Measurements from ENCODE around the gene CALML3. TPM values are rescaled to one million over a fixed set of nuclear protein-coding genes. Genes with fewer than 3 reads are reported as not detected.
A peak's percentile ranks its signal among the peaks of the same experiment; 100 is the strongest.

CALML3 gene
- total RNA-seq, 2 donors from 2014 or later = not detected

GRCh38 chr10:5490032-5490431 lies 34.7 kb upstream of the CALML3 start:
- intact Hi-C loops (cut with DNase I) = no loop called here
- no peak for ATAC-seq
- no peak for DNase-seq

DNA sequence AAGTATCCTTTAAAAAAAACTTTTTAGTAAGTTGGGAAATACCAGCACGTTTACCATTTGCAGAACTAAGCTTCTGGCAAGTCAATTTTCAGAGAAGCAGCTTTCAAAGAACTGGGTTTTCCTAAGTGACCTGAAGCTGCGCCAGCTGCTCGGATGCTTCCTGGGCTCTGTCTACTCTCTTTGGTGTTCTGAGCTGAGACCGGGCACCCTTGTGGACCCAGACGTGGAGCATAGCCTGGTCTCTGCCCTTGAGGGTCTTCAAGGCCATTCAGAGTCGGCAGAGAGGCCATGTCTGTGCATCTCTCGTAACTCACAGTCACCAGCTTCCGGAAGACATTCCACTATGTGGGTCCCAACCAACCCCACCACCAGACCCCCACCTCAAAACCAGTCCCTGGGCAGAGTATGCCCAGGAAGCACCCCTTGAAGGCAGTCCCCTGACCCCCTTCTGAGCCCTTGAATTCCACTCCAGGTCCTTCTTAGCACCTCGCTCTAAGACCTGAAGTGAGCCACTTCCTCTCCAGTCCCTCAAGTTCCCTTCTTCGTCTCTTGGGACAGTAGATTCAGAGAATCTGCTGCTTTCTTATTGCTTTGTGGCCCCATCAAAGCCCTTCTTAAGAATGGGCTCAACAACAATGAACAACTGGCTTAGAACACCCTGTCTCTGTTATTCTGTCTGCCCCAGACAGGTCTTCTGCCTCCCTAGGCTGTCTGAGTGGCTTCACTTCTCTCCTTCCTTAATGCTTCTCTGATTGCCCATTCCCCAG lies 33.9 kb upstream of the CALML3 start:
- ATAC-seq (peak in 1 of 2 donors; percentile 56), DNase-seq (no peak)
- intact Hi-C loops (cut with DNase I) = no loop called here

DNA sequence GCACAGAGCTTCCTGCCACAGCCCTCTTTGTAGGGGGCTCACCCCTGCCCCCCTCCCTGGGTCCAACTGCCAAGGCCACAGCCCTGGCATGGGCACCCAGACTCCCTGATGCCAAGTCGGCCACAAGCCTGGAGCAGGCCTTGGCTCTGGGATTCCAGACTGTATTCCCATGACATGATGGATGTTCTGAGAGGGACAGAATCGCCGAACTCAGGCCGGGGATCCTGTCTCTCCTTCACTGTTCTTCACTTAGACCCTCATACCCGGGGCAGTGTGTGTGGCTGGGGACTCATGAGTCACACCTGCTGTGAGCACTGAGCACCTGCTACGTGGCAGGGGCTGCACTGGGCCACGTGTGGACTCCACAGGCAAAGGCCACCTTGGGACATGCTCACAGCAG lies 33.3 kb upstream of the CALML3 start:
- ATAC-seq (peak in 1 of 2 donors; percentile 75), DNase-seq (no peak)
- intact Hi-C loops (cut with DNase I) = no loop called here

DNA sequence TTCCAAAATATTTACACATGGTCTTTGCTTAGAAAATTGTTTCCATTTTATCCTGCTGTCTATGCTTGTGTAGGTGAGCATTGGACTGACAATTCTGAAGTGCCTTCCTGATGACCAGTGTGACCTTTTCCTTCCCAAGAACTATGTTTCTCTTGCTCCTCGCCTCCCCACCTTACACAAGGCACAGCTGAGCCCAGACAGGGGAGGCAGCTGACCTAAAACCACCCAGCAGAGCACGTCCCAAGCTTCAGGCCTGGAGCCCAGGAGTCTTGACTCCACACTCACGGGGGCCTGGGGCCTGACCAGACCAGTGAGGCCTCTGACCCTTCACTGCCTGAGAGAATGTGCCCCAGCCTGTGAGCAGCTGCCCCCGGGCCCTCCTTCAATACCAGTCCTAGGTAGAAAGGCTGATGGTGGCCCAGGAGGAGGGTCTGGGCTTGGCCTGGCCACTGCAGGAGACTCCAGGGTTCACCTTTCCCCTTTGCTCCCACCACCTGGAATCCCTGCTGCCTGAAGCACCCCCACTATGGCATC lies 32.4 kb upstream of the CALML3 start:
- intact Hi-C loops (cut with DNase I) = no loop called here
- DNase-seq = no peak
- ATAC-seq = no peak

GRCh38 chr10:5492929-5493576 lies 31.7 kb upstream of the CALML3 start:
- intact Hi-C loops (cut with DNase I) = no loop called here
- DNase-seq (no peak), ATAC-seq (no peak)

- intact Hi-C loops (cut with DNase I) = no loop called here
- ATAC-seq = no peak
- no peak for DNase-seq
These were observed 31.1 kb upstream of the CALML3 start for GRCh38 chr10:5493691-5494090.

DNA sequence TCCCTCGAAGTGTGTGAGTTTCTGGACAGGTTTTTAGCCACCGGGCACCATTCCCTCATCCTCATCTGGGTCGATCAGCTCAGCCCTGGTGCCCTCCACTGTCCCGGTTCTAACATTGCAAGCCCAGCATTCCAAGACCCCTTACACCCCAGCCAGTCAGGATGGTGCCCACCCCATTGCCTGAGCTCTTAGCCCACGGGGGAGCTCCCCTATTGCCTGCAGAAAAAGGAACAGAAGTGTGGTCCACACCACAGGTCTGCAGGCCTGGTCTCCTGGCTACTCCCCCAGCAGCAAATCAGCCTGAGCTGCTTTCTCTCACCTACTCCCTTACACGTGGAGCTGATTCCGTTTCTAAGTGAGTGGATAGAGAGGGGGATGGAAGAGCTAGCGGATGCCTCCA lies 30.1 kb upstream of the CALML3 start:
- ATAC-seq (no peak), DNase-seq (no peak)
- intact Hi-C loops (cut with DNase I) = no loop called here

- DNase-seq = no peak
- intact Hi-C loops (cut with DNase I) = no loop called here
These were observed 28.2 kb upstream of the CALML3 start for GRCh38 chr10:5496261-5497250.

DNA sequence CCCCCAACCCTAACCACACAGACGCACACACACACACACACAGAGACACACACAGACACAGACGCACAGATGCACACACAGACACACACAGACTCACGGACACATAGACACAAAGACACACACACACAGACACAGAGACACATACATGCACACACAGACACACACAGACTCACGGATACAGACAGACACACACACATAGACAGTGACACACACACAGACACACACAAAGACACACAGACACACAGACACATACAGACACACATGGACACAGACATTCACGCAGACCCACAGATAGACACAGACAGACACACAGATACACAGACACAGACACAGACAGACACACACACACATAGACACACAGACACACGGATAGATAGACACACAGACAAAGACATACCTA lies 27.5 kb upstream of the CALML3 start:
- no peak for ATAC-seq
- intact Hi-C loops (cut with DNase I) = no loop called here

More at GRCh38 chr10:5496261-5497250, 28.2 kb upstream of the CALML3 start:
- ATAC-seq = no peak

DNA sequence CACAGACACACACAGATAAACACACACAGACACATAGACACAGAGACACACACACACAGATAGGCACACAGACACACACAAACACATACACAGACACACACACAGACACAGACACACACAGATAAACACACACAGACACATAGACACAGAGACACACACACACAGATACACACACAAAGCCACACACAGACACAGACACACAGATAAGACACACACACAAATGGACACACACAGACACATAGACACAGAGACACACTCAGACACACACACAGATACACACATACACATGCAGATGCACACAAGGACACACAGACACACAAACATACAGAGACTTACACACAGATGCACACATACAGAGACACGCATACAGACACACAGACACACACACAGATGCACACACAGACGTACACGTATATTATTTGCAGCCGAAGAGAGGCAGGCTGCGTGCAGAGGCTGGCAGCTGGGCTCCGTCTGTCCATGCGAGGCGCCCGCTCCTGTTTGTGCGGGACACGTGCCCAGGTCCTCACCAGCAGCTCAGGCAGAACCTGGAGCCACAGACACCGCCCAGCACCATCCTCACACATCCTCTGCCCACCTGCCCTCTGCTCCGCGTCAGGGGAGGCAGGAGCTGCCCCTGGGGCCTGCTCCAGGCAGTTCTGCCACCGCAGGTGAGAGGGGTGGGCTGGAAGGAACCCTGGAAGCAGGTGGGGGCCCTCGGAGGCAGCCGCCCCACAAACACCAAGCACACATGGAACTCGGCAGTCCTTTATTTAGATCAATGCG lies 26.6 kb upstream of the CALML3 start:
- no peak for ATAC-seq
- intact Hi-C loops (cut with DNase I) = no loop called here
- no peak for DNase-seq

More for the DNA sequence above, 27.5 kb upstream of the CALML3 start:
- DNase-seq = no peak

GRCh38 chr10:5498791-5499492 lies 25.8 kb upstream of the CALML3 start:
- ATAC-seq (no peak), DNase-seq (no peak)
- intact Hi-C loops (cut with DNase I) = no loop called here

- no peak for ATAC-seq
- intact Hi-C loops (cut with DNase I) = no loop called here
- DNase-seq = no peak
These were observed 25.1 kb upstream of the CALML3 start, which contains the start of gene CALML5 for GRCh38 chr10:5499493-5500140. Gene CALML5, minus strand, starts transcription at chr10:5499570. Its CDS starts 132 bp downstream, at chr10:5499438.

- no peak for ATAC-seq
- DNase-seq = no peak
- intact Hi-C loops (cut with DNase I) = no loop called here
These were observed 24.5 kb upstream of the CALML3 start for GRCh38 chr10:5500162-5500670.

GRCh38 chr10:5500910-5501309 lies 23.9 kb upstream of the CALML3 start:
- intact Hi-C loops (cut with DNase I) = no loop called here
- DNase-seq = no peak
- no peak for ATAC-seq

DNA sequence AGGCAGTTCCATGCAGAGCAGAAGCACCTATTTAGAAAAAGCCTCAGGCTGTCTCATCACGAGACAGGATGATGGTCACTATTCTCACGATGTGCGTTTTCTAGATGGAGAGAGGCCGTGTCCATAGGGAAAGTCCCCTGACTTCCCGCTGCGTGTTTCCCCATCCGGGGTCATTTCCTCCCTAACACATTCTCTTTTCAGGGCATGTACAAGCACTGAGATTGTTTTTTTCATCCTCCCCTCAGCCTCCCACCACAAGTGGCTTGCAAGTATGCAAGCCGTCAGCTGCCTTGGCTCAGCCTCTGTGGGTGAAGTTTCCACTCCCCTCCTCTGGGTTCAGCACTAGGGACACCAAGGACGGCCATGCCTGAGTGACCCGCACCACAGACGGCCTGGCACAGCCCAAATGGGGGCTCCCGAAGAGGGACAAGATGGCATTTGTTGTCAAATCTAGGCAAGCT lies 22.7 kb upstream of the CALML3 start:
- intact Hi-C loops (cut with DNase I) = no loop called here
- no peak for DNase-seq
- ATAC-seq = no peak

DNA sequence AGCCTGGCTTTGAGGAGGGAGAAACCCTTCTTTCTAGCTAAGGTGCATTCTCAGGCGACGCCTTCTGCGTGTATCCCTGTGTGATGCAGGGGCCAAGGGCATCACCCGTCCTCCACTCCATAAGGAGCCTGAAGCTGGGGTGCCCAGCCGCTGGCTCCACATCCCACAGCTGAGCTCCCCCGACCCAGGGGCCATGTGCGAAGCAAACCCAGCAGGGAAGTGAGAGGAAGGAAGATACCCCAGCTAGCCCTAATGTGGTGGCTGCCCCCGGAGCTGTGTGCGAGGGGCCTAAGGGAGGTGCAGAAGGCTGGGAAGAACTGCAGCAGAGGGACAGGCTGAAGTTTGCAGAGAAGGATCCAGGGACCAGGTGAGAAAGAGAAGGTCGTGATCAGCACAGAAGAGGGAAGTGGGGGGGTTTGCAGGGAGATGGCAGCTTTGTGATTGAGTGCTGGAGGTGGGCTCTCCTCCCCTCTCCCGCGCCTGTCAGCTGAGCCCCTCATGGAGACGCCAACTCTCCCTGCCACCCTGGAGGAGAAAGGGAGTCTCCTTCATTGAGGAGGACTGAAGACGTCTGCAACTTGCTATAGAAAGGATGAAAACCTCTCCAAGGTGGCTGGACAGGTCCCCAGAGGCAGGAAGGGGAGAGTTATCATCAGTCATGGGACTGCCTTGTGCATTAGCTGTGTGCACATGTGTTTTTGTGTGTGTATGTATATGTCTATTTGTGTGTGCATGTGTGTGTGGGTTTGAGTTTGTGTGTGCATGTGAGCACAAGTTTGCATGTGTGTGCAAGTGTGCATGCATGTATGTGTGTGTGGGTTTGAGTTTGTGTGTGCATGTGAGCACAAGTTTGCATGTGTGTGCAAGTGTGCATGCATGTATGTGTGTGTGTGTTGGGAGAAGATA lies 21.9 kb upstream of the CALML3 start:
- DNase-seq = no peak
- no peak for ATAC-seq
- intact Hi-C loops (cut with DNase I) = no loop called here
